Measurements from ENCODE around the gene MYL5.
A peak's percentile ranks its signal among the peaks of the same experiment; 100 is the strongest.

Gene MYL5

GRCh38 chr4:714087-714486 is 39.7 kb downstream of the MYL5 start:
- Histone ChIP-seq H3K9me3 (ENCODE audit: control insufficient read depth, insufficient read depth, low read depth, low read length) (no peaks in the 10 kb centered on the region), H3K27ac (ENCODE audit: extremely low read depth, low read depth, low read length) (no peak overlapping the region), H3K4me3 (ENCODE audit: low read depth, low read length) (no peak overlapping the region), H3K36me3 (ENCODE audit: control insufficient read depth in 2 of 2, insufficient read depth in 1 of 2, low read length in 2 of 2) (peaks cover 0 to 30% of the 10 kb centered on the region in 2 experiments; a peak in 1 of 3 replicates), H3K4me1 (ENCODE audit: control insufficient read depth, insufficient read depth, low read length) (no peaks in the 10 kb centered on the region)
- TF ChIP-seq ZNF670 (tag by site-specific recombination; IDR thresholded peaks at IDR 0.05; ENCODE audit: low read depth) = no peak
- TF ChIP-seq ZNF654 (tag by site-specific recombination; IDR thresholded peaks at IDR 0.05; ENCODE audit: low read depth) = no peak
- TF ChIP-seq BCL11A (tag by site-specific recombination; IDR thresholded peaks at IDR 0.05; ENCODE audit: low read depth) = no peak
- no peak for TF ChIP-seq ZNF473 (tag by site-specific recombination; IDR thresholded peaks at IDR 0.05)
- no peak for TF ChIP-seq OVOL3 (tag by site-specific recombination; IDR thresholded peaks at IDR 0.05)
- TF ChIP-seq, protein P1, sequence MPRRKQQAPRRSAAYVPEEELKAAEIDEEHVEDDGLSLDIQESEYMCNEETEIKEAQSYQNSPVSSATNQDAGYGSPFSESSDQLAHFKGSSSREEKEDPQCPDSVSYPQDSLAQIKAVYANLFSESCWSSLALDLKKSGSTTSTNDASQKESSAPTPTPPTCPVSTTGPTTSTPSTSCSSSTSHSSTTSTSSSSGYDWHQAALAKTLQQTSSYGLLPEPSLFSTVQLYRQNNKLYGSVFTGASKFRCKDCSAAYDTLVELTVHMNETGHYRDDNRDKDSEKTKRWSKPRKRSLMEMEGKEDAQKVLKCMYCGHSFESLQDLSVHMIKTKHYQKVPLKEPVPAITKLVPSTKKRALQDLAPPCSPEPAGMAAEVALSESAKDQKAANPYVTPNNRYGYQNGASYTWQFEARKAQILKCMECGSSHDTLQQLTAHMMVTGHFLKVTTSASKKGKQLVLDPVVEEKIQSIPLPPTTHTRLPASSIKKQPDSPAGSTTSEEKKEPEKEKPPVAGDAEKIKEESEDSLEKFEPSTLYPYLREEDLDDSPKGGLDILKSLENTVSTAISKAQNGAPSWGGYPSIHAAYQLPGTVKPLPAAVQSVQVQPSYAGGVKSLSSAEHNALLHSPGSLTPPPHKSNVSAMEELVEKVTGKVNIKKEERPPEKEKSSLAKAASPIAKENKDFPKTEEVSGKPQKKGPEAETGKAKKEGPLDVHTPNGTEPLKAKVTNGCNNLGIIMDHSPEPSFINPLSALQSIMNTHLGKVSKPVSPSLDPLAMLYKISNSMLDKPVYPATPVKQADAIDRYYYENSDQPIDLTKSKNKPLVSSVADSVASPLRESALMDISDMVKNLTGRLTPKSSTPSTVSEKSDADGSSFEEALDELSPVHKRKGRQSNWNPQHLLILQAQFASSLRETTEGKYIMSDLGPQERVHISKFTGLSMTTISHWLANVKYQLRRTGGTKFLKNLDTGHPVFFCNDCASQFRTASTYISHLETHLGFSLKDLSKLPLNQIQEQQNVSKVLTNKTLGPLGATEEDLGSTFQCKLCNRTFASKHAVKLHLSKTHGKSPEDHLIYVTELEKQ (tag by site-specific recombination; IDR thresholded peaks at IDR 0.05; ENCODE audit: borderline replicate concordance) = no peak
- no peak for TF ChIP-seq ZNF324 (tag by site-specific recombination; IDR thresholded peaks at IDR 0.05)
- no peak for TF ChIP-seq ZNF366 (tag by site-specific recombination; conservative IDR thresholded peaks at IDR 0.05)
- no peak for TF ChIP-seq ZNF76 (tag by site-specific recombination; IDR thresholded peaks at IDR 0.05; ENCODE audit: borderline replicate concordance, low read depth)
- no peak for TF ChIP-seq ZNF416 (tag by site-specific recombination; IDR thresholded peaks at IDR 0.05)
- POLR2A ChIA-PET = no interaction called here
- CTCF ChIA-PET = interaction anchor here (0.6 to 1.4 kb wide), 2 partner anchors 27 to 30 kb away, joined by 3 to 4 read pairs; no protein-coding TSS in a partner anchor

- no peak overlapping the region for H3K27ac ChIP-seq (ENCODE audit: extremely low read depth, low read depth, low read length)
- H3K4me3 ChIP-seq (ENCODE audit: low read depth, low read length) = no peak overlapping the region
- H3K9me3 ChIP-seq (ENCODE audit: control insufficient read depth, insufficient read depth, low read depth, low read length) = no peaks in the 10 kb centered on the region
- POLR2A ChIA-PET = no interaction called here
- no peaks in the 10 kb centered on the region for H3K4me1 ChIP-seq (ENCODE audit: control insufficient read depth, insufficient read depth, low read length)
- CTCF ChIA-PET = interaction anchor here (0.7 kb wide), 1 partner anchor 481 kb away, joined by 3 read pairs; no protein-coding TSS in a partner anchor
- H3K36me3 ChIP-seq (ENCODE audit: control insufficient read depth in 2 of 2, insufficient read depth in 1 of 2, low read length in 2 of 2) = peaks cover 0 to 30% of the 10 kb centered on the region in 2 experiments; a peak in 1 of 3 replicates
- TF ChIP-seq, protein P2, sequence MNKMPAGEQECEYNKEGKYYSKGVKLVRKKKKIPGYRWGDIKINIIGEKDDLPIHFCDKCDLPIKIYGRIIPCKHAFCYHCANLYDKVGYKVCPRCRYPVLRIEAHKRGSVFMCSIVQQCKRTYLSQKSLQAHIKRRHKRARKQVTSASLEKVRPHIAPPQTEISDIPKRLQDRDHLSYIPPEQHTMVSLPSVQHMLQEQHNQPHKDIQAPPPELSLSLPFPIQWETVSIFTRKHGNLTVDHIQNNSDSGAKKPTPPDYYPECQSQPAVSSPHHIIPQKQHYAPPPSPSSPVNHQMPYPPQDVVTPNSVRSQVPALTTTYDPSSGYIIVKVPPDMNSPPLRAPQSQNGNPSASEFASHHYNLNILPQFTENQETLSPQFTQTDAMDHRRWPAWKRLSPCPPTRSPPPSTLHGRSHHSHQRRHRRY (tag by site-specific recombination; IDR thresholded peaks at IDR 0.05) = no peak
- TF ChIP-seq EGR2 (tag by site-specific recombination; IDR thresholded peaks at IDR 0.05; ENCODE audit: low read depth) = peak; percentile 15; the same call in 1 of the 2 replicates
- TF ChIP-seq ZNF16 (tag by site-specific recombination; IDR thresholded peaks at IDR 0.05; ENCODE audit: low read depth) = no peak
- TF ChIP-seq ZFHX2 (tag by site-specific recombination; conservative IDR thresholded peaks at IDR 0.05) = 0 out of 2 replicates have a peak, but pooled peaks have one; percentile 16
Measured at GRCh38 chr4:717601-718320, 43.4 kb downstream of the MYL5 start.

GRCh38 chr4:718460-718859 is 44.1 kb downstream of the MYL5 start:
- CTCF ChIA-PET = interaction anchor here (0.6 to 0.7 kb wide), 2 partner anchors 162 to 481 kb away, joined by 3 read pairs; no protein-coding TSS in a partner anchor
- TF ChIP-seq, protein P3, sequence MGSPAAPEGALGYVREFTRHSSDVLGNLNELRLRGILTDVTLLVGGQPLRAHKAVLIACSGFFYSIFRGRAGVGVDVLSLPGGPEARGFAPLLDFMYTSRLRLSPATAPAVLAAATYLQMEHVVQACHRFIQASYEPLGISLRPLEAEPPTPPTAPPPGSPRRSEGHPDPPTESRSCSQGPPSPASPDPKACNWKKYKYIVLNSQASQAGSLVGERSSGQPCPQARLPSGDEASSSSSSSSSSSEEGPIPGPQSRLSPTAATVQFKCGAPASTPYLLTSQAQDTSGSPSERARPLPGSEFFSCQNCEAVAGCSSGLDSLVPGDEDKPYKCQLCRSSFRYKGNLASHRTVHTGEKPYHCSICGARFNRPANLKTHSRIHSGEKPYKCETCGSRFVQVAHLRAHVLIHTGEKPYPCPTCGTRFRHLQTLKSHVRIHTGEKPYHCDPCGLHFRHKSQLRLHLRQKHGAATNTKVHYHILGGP (tag by site-specific recombination; IDR thresholded peaks at IDR 0.05) = no peak

More at GRCh38 chr4:718460-718859, 44.1 kb downstream of the MYL5 start:
- peaks cover 0 to 32% of the 10 kb centered on the region in 2 experiments; a peak in 1 of 3 replicates for H3K36me3 ChIP-seq (ENCODE audit: control insufficient read depth in 2 of 2, insufficient read depth in 1 of 2, low read length in 2 of 2)
- H3K9me3 ChIP-seq (ENCODE audit: control insufficient read depth, insufficient read depth, low read depth, low read length) = no peaks in the 10 kb centered on the region
- no peak overlapping the region for H3K4me3 ChIP-seq (ENCODE audit: low read depth, low read length)
- no peak overlapping the region for H3K27ac ChIP-seq (ENCODE audit: extremely low read depth, low read depth, low read length)
- H3K4me1 ChIP-seq (ENCODE audit: control insufficient read depth, insufficient read depth, low read length) = no peaks in the 10 kb centered on the region
- POLR2A ChIA-PET = no interaction called here

All from HEK293 (cell line).